ENCODE results near the gene RAD9A. TPM values are rescaled to one million over a fixed set of nuclear protein-coding genes. Genes with fewer than 3 reads are reported as not detected.
A peak's percentile ranks its signal among the peaks of the same experiment; 100 is the strongest.

The RAD9A gene
- total and polyA plus RNA-seq, 9 of the 15 experiments (the other 6 are each of a cell fraction or from before 2014, with no cell fraction given), result 1.4 to 41.2 (median 16.1) TPM

DNA sequence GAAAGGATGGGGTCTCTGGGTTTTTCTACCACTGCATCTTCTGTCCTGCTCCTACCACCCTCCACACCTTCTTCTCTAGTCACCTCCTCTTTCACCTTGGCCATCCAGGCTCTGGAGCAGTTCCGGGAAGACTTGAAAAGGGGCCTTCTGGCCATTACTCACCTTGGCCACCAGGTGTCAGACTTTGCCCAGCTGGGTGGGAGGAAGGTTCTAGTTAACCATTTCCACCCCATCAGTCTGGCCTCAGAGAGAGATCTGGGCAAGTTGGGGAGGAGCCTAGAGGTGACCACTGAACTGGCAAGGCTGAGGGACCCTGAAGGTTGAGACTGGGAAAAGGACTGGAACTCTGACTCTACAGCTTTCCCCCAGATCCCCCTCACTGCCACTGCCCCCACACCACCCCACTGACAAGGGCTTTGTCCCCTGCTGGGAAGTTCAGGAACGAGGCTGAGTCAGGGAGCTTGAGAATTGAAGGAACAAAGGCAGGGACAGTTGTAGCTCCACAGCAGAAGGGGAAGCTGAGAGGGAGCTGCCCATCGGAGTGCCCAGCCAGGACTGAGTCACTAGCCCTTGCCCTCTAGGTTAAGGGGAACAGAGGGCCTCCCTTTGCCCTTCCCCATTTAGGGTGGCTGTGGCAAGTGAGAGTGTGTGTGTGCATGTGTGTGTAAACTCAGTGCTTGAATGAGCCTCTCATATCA is 34.8 kb upstream of the RAD9A start (continued):
- TF ChIP-seq, protein P1, sequence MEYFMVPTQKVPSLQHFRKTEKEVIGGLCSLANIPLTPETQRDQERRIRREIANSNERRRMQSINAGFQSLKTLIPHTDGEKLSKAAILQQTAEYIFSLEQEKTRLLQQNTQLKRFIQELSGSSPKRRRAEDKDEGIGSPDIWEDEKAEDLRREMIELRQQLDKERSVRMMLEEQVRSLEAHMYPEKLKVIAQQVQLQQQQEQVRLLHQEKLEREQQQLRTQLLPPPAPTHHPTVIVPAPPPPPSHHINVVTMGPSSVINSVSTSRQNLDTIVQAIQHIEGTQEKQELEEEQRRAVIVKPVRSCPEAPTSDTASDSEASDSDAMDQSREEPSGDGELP (CRISPR knock-in tag; IDR thresholded peaks at IDR 0.05; ENCODE audit: borderline replicate concordance), result peak; percentile 97
- no peak for TF ChIP-seq SRSF7 (optimal IDR thresholded peaks at IDR 0.05; ENCODE audit: low read depth, low read length)
- no peak for TF ChIP-seq RBM15 (IDR thresholded peaks at IDR 0.05; ENCODE audit: insufficient read depth, low read length)
- TF ChIP-seq ZC3H4 (CRISPR knock-in tag; IDR thresholded peaks at IDR 0.05; ENCODE audit: borderline replicate concordance), result no peak
- TF ChIP-seq, protein P2, sequence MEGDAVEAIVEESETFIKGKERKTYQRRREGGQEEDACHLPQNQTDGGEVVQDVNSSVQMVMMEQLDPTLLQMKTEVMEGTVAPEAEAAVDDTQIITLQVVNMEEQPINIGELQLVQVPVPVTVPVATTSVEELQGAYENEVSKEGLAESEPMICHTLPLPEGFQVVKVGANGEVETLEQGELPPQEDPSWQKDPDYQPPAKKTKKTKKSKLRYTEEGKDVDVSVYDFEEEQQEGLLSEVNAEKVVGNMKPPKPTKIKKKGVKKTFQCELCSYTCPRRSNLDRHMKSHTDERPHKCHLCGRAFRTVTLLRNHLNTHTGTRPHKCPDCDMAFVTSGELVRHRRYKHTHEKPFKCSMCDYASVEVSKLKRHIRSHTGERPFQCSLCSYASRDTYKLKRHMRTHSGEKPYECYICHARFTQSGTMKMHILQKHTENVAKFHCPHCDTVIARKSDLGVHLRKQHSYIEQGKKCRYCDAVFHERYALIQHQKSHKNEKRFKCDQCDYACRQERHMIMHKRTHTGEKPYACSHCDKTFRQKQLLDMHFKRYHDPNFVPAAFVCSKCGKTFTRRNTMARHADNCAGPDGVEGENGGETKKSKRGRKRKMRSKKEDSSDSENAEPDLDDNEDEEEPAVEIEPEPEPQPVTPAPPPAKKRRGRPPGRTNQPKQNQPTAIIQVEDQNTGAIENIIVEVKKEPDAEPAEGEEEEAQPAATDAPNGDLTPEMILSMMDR (IDR thresholded peaks at IDR 0.05 in 2 of 3, conservative IDR thresholded peaks at IDR 0.05 in 1 of 3; ENCODE audit: insufficient read depth in 2 of 3, low read depth in 1 of 3, low read length in 3 of 3), result peak; percentile 92 to 98 (median 97)
- TF ChIP-seq ZSCAN32 (CRISPR knock-in tag; IDR thresholded peaks at IDR 0.05), result no peak
- no peak for TF ChIP-seq DMBX1 (CRISPR knock-in tag; IDR thresholded peaks at IDR 0.05; ENCODE audit: borderline replicate concordance)
- TF ChIP-seq, protein P3, sequence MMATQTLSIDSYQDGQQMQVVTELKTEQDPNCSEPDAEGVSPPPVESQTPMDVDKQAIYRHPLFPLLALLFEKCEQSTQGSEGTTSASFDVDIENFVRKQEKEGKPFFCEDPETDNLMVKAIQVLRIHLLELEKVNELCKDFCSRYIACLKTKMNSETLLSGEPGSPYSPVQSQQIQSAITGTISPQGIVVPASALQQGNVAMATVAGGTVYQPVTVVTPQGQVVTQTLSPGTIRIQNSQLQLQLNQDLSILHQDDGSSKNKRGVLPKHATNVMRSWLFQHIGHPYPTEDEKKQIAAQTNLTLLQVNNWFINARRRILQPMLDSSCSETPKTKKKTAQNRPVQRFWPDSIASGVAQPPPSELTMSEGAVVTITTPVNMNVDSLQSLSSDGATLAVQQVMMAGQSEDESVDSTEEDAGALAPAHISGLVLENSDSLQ (IDR thresholded peaks at IDR 0.05), result no peak
- no peak for TF ChIP-seq ZNF77 (CRISPR knock-in tag; IDR thresholded peaks at IDR 0.05)
- TF ChIP-seq POLR2H (tag; IDR thresholded peaks at IDR 0.05; ENCODE audit: low read depth), result no peak
- no peak for TF ChIP-seq MAFG (tag; conservative IDR thresholded peaks at IDR 0.05)
- no peak for TF ChIP-seq NR3C1 (CRISPR knock-in tag; IDR thresholded peaks at IDR 0.05)
- no peak for TF ChIP-seq ETV5 (CRISPR knock-in tag; IDR thresholded peaks at IDR 0.05; ENCODE audit: low read depth)
- no peak for TF ChIP-seq ZNF551 (CRISPR knock-in tag; IDR thresholded peaks at IDR 0.05)
- no peak for TF ChIP-seq HCFC1 (IDR thresholded peaks at IDR 0.05; ENCODE audit: low read depth, low read length)
- TF ChIP-seq MTA3 (IDR thresholded peaks at IDR 0.05; ENCODE audit: borderline replicate concordance), result 0 out of 2 replicates have a peak, but pooled peaks have one; percentile 25
- TF ChIP-seq DPF2 (IDR thresholded peaks at IDR 0.05), result peak; percentile 24; the same call in 1 of the 2 replicates
- TF ChIP-seq TGIF2 (CRISPR knock-in tag; IDR thresholded peaks at IDR 0.05), result no peak
- TF ChIP-seq RBFOX2 (IDR thresholded peaks at IDR 0.05; ENCODE audit: low read depth, low read length), result no peak
- TF ChIP-seq ZNF644 (tag; IDR thresholded peaks at IDR 0.05; ENCODE audit: low read depth), result no peak
- TF ChIP-seq PHB2 (IDR thresholded peaks at IDR 0.05; ENCODE audit: low read depth), result no peak
- TF ChIP-seq MYBL2 (IDR thresholded peaks at IDR 0.05; ENCODE audit: low read depth), result no peak
- no peak for TF ChIP-seq MYBL2 (CRISPR knock-in tag; IDR thresholded peaks at IDR 0.05; ENCODE audit: borderline replicate concordance)
- no peak for TF ChIP-seq MYC (IDR thresholded peaks at IDR 0.05; ENCODE audit: low read depth, low read length)
- TF ChIP-seq MYC (CRISPR knock-in tag; IDR thresholded peaks at IDR 0.05; ENCODE audit: borderline replicate concordance, low read depth), result no peak
